ENCODE results near the gene SLC35F6.
"Not testable (repeated sequence)": the region's sequence is repeated elsewhere in the genome, so short reads cannot be mapped to it uniquely, and the experiment has no call there.

SLC35F6 gene

DNA sequence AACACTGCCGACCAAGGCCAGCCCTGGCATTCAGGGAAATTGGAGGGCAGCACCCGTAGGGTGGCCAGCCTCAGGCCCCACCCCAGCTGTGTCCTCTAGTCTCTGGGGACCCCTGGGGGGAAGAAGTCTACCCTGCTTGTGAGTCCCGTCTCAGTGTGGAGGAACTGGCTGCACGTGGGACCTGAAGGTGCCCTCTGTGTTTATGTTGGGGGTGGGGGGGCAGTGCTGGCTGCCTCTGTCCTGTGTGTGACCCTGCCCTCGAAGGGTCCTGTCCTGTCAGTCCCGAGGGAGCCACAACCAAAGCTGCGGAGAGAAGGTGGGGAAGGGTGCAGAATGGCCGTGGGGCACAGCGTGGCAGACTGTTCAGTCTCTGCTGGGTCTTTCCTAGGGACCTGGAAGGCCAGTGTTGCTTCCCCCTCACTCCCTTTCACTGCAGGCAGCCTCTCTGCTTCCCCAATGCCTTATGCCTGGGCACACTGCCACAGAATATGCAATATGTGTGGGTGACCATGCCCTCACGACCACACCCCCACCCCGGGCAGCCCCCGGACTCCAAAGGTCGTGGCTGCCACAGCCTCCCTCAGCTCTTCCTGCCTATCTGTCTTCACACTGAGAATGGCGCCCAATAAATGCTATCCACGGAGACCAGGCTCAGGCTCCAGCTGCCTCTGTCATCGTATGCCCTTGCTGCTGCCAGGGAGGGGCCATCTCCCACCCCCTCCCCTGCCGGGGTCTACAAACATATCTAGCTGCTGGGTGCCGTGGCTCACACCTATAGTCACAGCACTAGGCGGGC lies 33.3 kb upstream of the SLC35F6 start:
- DNase-seq (ENCODE audit: low spot score) = no peak

DNA sequence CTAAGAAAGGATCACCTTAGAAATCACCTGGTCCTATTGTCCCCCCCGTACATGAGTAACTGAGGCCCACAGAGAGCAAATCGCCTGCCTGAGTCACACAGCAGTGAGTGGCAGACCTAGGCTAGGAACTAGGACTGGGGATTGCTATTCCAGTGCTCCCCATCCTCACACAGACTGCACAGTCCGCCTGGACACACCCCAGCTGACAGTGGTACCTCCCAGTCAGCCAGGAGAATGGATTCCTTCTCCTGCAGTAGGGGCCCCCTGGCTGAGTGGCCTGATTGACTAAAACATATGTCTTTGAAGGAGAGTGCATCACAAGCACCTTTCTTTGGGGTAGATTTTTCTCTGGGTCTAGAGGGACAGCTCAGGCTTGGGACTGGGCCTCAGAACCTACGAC lies 32.4 kb upstream of the SLC35F6 start:
- DNase-seq (ENCODE audit: low spot score) = no peak

DNA sequence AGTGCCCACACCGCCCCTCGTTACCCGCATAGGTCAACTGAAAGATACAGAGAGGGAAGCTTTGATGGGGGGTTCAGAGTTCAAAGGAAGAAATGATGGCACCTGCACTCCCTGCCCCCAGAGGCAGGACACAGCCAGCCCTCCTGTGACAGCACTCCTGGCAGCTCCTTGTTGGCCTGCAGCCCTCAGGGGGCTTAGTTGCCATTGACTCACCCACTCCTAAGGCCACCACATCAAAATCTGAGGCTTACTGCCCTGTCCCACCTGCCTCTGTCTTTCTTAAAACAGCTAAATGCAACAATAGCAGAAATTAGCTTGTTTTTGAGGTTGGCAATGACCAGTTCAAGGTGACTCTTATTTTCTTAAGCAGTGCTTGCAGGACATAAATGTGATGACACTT lies 31.6 kb upstream of the SLC35F6 start:
- no peak for DNase-seq (ENCODE audit: low spot score)

DNA sequence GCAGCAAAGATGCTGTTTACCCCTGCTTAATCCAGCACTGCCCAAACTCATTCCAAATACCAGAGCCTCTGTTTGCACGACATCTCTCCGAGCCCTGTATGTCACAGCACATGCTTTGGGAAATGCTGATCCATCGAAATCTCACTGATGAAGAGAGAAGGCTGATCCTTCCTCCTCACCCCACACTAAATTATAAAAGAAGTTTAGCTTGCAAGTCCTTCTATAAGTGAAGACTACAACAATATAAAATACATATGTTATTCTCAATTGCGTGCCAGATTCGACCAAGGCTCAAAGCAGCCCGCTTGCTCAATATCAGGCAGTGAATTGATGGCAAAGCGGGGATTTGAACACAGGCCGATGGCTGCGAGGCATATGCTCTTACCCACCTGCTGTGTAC lies 30.7 kb upstream of the SLC35F6 start:
- DNase-seq (ENCODE audit: low spot score) = no peak

DNA sequence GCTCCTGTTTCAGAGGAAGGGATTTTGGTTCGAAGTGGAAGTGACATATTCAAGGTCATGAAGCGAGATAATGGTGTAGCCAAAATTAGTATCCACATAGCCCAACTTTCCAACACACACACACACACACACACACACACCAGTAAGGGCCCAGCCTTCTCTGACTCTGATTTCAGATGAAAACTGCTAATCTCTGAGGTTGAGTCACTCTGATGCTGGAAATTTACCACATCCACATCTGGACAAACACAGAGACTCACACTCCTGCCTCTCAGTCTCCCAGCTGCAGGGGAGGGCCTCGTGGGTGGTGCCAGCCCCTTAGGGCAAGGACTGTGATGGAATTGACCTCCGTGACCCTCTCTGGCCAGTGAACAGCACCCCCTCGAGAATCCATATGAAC lies 29.0 kb upstream of the SLC35F6 start:
- DNase-seq (ENCODE audit: low spot score) = no peak

DNA sequence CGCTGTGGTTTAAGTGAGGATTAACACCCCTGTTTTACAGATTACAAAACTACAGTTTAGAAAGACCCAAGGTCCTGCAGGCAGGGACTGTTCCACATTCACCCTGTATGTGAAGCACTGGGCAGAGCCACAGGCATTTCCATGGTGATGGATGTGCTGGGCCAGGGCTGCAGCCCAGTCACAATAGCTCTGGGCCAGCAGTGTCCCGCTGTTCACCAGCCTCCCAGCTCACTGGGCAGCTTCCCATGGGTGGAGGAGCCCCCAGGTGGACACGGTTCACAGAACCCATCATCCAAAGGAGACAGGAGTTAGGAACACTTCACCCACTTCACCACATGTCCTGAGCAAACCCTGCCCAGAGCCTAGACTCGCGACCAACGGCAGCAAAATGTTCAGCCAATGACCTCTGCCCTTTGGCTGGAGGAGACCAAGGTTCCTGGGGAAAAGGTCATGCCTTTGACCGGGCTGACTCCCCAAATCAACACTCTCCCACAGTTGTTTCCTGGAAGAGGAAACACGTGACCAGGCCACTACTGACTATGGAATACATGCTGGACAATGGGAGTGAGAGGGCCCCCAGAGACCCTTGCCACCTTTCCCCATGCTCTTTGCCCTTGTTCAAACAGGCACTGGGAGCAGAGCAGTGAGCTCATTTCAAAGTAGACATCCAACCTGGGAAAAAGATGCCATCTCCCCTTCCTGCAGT lies 28.0 kb upstream of the SLC35F6 start:
- DNase-seq (ENCODE audit: low spot score) = no peak

DNA sequence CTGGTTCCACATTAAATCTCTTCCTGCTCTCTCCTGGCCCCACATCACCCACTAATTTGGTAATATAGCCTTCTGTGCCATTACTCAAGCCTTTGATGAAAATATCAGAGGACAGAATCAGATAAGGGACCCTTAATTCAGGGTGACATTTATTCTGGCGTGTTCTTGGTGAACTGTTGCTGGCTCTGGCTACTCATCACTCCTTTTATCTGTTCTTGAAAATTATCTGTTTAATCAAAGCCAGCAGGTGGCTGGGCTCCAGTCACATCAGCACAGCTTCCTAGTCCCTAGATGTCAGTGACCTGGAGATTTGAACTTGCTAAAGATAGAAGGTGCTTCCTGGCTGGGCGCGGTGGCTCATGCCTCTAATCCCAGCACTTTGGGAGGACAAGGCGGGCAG lies 26.9 kb upstream of the SLC35F6 start:
- no peak for DNase-seq (ENCODE audit: low spot score)

DNA sequence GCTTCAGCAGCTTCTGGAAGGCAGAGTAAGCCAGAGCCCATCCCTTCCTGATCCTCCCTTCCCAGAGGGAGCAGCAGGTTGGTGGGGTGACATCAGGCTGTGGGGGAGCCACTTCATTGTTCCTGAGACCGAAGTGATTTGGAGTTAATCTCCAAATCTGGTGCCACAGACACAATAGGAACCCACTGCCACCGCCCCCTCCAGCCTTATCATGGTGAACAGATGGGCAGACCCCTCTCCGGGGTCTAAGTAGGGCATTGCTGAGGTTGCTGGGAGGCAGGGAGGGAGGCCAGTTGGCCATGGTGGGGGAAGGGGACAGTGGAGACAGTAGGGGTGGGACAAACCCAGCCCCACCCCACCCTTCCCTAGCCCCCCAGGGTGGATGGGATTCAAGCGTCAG lies 25.6 kb upstream of the SLC35F6 start:
- DNase-seq (ENCODE audit: low spot score) = no peak

DNA sequence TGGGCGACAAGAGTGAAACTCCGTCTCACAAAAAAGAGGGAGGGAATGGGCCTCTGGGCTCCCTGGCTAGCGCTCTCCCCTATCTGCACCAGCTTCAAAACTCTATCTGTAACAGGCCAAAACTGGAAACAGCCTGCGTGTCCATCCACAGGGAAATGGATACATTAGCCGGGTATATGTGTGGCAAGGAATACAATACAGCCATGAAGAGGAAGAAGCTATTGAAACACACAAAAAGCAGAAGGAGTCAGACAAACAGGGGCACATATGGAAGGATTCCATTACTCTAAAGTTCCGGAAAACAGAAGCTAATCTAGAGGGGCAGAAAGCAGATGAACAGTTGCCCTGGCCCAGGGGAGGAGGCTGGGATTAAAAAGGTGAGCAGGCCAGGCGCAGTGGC lies 24.6 kb upstream of the SLC35F6 start:
- DNase-seq (ENCODE audit: low spot score) = no peak

DNA sequence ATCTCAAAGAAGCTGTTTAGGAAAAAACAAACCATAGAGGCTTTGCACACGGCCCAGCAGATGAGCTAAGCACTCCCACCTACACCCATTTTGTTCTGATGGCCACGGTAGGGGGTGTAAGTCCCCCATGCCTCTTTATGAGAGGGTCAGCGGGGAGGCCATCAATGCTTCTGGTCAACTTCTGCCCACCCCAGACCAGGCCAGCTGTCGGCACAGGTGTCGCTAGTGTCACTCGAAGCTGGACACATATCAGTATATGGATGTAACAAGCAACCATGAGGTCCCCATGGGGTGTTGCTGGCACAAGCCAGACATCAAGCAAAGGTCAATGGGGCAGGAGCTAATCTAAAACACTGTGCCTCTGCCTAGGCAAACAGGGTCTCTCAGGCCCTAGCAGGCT lies 23.7 kb upstream of the SLC35F6 start:
- no peak for DNase-seq (ENCODE audit: low spot score)

DNA sequence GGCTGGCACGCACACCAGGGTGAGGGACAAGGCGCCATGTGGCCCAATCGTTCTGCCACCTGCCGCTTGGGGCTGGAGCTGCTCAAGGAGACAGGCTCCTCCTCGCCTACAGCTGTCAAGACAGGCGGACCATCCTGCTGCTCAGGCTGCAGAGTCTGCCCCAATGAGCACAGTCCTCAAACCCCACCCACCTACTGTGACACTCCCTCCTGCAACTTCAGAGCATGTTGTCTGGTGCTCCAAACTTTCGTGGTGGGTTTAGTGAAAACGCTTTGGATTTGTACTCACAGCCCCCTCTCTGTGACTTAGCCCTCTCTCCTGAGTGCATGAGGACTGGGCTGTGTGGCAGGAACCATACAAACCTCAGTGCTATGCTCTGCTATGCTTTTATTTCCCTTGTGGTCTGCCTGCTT lies 23.2 kb upstream of the SLC35F6 start:
- DNase-seq (ENCODE audit: low spot score) = no peak

DNA sequence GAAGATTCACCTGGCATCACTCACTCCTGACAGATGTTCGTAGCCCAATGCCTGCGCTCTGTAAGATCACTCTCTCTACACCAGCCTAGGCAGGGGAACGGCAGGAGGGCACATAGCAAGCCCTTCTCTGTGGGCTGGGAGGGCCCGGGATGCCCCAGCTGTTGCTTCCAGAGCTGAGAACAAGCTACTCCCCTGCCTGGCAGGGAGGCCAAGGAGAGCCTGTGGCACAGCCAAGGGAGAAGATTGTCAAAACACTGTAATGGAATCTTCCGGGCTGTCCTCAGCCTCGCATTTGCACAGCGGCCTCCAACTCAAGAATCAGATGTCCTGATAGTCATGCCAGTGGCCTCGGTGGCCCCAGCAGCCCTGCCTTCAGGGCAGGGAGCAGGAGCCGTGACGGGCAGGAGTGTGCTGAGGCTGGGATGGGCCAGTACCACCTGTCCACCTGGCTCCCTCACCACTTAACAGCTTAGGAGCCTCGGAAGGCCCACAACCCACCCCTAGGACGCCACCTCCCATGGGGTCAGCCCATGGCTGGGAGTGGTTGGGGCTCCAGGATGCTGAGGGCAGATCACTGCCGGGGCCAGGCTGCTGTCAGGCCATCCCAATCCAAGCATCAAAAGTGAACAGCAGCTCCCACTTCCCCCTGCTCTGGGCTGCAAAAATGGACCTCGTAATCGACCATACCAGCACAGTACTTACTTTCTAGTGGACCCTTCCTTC lies 21.9 kb upstream of the SLC35F6 start:
- DNase-seq (ENCODE audit: low spot score) = no peak

DNA sequence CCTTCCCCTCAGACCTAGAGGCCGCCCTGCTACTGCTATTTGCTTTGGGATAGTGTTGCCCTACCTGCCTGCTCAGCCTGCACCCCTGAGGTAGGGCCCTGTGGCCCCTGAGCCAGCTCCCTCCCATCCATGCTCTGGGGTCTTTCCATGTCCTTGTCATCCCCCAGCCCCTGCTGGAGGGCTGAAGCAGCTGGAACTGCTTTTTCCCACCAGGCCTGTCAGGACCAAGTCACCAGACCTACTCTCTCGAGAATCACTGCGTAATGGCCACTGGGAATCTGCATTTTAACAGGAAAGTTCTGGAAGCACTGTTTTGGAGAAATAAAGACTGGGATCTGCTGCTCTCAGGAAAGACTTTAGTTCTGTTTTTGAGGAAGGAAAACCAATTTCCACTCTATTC lies 20.2 kb upstream of the SLC35F6 start:
- no peak for DNase-seq (ENCODE audit: low spot score)

DNA sequence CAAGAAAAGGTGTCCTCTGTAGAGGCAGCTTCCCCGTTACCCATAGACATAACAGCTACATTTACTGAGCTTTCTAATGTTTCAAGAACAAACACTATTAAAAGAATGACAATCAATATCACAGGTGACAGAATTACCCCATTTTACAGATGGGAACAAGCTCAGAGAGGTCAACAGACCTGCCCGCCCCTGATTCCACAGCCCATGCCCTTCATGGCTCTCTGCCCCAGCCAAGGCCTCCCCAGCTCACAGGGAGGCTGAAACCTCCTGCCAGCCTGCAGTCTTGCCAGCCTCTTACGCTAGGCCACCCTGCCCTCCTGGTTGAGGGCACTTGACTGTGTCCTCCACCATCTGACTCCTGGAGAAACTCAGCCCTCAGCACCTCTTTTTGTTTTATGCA lies 19.1 kb upstream of the SLC35F6 start:
- no peak for DNase-seq (ENCODE audit: low spot score)

DNA sequence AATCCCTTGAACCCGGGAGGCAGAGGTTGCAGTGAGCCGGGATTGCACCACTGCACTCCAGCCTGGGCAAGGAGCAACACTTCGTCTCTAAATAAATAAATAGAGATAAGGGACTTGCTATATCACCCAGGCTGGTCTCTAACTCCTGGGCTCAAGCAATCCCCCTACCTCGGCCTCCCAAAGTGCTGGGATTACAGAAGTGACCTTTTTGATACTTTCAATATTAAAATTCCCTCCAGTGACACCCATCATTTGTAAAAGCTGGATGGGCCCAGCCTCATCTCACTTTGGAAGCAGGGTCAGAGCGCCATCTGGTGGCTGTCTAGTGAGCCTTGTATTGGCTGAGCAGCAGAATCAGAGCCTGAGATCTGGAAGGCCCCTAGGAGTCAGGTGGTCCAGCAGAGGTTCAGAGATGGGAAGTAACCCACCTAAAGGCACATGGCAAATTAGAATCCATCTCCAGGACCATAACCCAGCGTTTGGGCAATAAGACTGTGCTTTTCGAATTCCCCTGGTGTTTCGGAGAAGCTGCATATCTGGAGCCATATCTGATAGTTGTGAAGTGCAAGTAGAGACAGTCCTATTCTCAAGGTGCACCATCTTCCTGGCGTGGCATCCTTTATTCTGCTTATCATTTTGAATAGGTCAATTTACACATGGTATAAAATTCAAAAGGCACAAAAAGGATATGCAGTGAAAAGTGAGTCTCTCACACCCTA lies 18.3 kb upstream of the SLC35F6 start:
- peak; percentile 69 for DNase-seq (ENCODE audit: low spot score)

DNA sequence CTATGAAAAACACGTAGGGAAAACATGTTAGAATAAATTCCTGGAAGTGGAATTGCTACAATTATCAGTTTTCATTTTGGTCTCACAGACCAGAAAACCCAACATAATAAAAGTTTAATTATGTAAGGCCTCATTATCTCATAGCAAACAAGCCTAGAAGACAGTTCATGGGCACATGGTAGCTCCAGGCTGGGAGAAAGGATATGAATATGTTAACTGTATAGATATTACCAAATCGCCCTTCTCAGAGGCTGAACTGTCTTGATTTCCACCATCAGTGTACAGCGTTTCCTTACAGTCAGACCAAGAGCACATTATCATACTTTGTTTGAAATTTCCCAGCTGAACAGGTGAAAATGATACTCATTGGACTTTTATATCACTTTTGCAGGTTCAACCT lies 17.1 kb upstream of the SLC35F6 start:
- DNase-seq (ENCODE audit: low spot score) = no peak

DNA sequence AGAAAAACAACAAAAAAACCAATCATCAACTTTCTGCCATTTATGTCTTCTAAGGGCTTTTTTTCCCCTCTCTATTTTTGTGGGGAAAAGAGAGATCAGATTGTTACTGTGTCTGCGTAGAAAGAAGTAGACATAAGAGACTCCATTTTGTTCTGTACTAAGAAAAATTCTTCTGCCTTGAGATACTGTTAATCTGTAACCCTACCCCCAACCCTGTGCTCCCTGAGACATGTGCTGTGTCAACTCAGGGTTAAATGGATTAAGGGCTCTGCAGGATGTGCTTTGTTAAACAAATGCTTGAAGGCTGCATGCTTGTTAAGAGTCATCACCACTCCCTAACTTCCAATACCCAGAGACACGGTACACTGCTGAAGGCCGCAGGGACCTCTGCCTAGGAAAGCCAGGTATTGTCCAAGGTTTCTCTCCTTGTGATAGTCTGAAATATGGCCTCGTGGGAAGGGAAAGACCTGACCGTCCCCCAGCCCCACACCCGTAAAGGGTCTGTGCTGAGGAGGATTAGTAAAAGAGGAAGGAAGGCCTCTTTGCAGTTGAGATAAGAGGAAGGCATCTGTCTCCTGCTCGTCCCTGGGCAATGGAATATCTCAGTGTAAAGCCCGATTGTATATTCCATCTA lies 14.2 kb upstream of the SLC35F6 start:
- DNase-seq (ENCODE audit: low spot score) = not testable (repeated sequence)

DNA sequence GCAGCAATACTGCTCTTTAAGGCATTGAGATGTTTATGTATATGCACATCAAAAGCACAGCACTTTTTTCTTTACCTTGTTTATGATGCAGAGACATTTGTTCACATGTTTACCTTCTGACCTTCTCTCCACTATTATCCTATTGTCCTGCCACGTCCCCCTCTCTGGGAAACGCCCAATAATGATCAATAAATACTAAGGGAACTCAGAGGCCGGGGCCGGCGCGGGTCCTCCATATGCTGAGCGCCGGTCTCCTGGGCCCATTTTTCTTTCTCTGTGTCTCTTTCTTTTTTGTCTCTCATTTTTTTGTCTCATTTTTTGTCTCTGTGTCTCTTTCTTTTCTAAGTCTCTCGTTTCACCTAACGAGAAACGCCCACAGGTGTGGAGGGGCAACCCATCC lies 13.6 kb upstream of the SLC35F6 start:
- not testable (repeated sequence) for DNase-seq (ENCODE audit: low spot score)

DNA sequence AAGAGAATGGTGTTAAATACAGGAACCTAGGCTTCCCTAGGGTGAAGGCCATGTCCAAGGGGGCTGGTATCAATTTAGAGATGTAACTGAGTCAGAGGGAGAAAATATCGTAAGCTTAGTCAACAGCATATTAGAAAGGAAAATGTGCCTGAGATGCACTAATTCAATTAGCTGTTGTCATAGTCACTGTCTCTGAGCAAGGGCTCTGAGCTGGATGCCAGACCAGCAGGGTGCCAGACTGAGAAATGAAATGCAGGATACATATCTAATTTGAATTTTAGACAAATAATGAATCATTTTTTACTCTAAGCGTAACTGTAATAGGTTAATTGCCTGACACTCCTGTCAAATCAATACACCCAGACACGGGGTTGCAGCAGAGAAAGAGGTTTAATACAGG lies 11.4 kb upstream of the SLC35F6 start:
- no peak for DNase-seq (ENCODE audit: low spot score)

DNA sequence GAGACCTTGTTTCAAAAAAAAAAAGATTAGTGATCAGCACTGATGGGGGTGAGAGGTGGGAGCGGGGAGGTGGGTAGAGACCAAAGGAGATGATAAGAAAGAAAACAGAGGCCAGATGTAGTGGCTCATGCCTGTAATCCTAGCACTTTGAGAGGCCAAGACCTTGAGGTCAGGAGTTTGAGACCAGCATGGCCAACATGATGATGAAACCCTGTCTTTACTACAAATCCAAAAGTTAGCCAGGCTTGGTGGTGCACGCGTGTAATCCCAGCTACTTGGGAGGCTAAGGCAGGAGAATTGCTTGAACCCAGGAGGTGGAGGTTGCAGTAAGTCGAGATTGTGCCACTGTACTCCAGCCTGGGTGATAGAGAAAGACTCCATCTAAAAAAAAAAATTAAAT lies 9.5 kb upstream of the SLC35F6 start:
- DNase-seq (ENCODE audit: low spot score) = no peak

DNA sequence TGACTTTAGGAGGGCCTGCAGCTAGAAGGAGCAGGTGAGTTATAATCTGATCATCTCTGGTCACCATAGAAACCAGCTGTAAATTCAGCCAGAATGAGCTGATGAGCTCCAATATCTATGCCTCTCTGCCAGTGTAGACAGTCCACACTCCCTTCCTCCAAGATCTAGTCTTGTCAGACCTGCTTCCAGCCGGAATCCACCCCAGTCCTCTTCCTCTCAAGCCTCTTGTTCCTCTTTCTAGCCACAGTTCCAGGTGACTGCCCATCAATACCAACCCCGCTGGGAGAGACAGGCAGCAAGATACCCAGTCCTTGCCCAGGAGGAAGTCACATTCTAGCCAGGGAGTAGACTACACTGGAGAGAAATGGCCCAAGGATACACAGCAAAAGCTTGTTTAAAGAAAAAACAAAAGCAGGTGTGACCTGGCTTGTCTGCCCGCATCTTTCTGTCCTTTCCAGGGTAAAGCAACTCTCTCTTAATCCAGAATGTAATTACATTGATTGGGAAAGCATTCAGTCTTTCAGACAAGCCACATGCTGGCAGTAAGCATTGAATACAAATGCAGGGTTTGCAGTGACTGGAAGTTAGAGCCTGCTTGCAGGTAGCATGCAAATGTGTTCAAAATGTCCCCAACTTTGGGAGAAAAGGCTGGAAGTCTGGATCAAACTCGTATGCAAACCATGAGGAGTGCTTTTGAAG lies 9.0 kb upstream of the SLC35F6 start:
- DNase-seq (ENCODE audit: low spot score) = no peak

All from CD4-positive, alpha-beta T cell treated with Interleukin-15 for 4 hours (primary cell).